ENCODE data around the gene AZIN2.

GRCh38 chr1:33087677-33088076, 6.7 kb downstream of the AZIN2 start:
- TF ChIP-seq CTCF (IDR thresholded peaks at IDR 0.05; ENCODE audit: control extremely low read depth in 1 of 3, insufficient read depth in 1 of 3, low read depth in 1 of 3, low read length in 3 of 3) (no peak), EZH2 (IDR thresholded peaks at IDR 0.05; ENCODE audit: low read depth, low read length, severe bottlenecking) (no peak), KDM1A (IDR thresholded peaks at IDR 0.05; ENCODE audit: borderline replicate concordance, low read length) (no peak), TCF12 (IDR thresholded peaks at IDR 0.05; ENCODE audit: low read depth, low read length) (no peak), CBX8 (IDR thresholded peaks at IDR 0.05; ENCODE audit: borderline replicate concordance, low read depth, low read length) (no peak), RFX5 (IDR thresholded peaks at IDR 0.05; ENCODE audit: borderline replicate concordance, low read depth, low read length) (no peak), JUND (IDR thresholded peaks at IDR 0.05; ENCODE audit: low read length) (no peak), TAF7 (optimal IDR thresholded peaks at IDR 0.05; ENCODE audit: borderline replicate concordance, low read depth, low read length) (no peak), CREB1 (IDR thresholded peaks at IDR 0.05) (no peak), SP2 (IDR thresholded peaks at IDR 0.05; ENCODE audit: low read length) (no peak), ZNF274 (IDR thresholded peaks at IDR 0.05; ENCODE audit: borderline replicate concordance, extremely low read depth, low read length) (no peak)

Data from H1 (cell line).